PC-9 (cell line): ENCODE data around the gene PDE10A. TPM values are rescaled to one million over a fixed set of nuclear protein-coding genes. Genes with fewer than 3 reads are reported as not detected.

Experiments used
- BruUV-seq: library from RNA; stranded (reverse); fragments of 400-500 nt; replicated peaks from 2 replicates; lab custom pipeline; 2021; lab: Mats Ljungman, UMichigan
- CTCF ChIA-PET: fragments of 300-600 bp; sonication (Branson Sonifier 250); formaldehyde crosslinking; loops from one replicate; lab custom pipeline; 2022; ENCODE audit warnings: antibody characterized with exemption; lab: Charles Lee
- POLR2A ChIA-PET: fragments of 300-600 bp; sonication (Branson Sonifier 250); formaldehyde crosslinking; loops from one replicate; lab custom pipeline; 2022; ENCODE audit warnings: antibody characterized with exemption; ENCODE audit not compliant: unreplicated experiment; lab: Charles Lee
- DNase-seq, 2 experiments: peaks; one replicate each; pipeline versions ENCODE4 v3.0.0 to v3.0.0-alpha.2; 2015 to 2022; ENCODE audit warnings: mixed read lengths in 1 of 2
- H2AFZ ChIP-seq: fragments of 200-600 bp; sonication (generic); 2 replicates; pipeline ENCODE4 v1.8.1; 2017; ENCODE audit warnings: antibody characterized with exemption
- H3F3A ChIP-seq: fragments of 200-600 bp; sonication (generic); 2 replicates; pipeline ENCODE4 v1.8.1; 2017; ENCODE audit warnings: antibody characterized with exemption, mild to moderate bottlenecking, low read depth; ENCODE audit not compliant: insufficient read depth
- H3K27ac ChIP-seq: fragments of 200-600 bp; sonication (generic); 2 replicates; pipeline ENCODE4 v1.6.1; 2016; ENCODE audit warnings: mixed run types
- H3K27me3 ChIP-seq: fragments of 200-600 bp; sonication (generic); 2 replicates; pipeline ENCODE4 v1.6.1; 2016; ENCODE audit warnings: low read depth, mixed run types; ENCODE audit not compliant: insufficient read depth
- H3K36me3 ChIP-seq: fragments of 200-600 bp; sonication (generic); 2 replicates; pipeline ENCODE4 v1.6.1; 2016; ENCODE audit warnings: low read depth, mixed run types
- H3K4me1 ChIP-seq: fragments of 200-600 bp; sonication (generic); replicated peaks from 2 replicates; pipeline ENCODE4 v1.6.1; 2016; ENCODE audit warnings: mixed run types; ENCODE audit not compliant: insufficient read depth
- H3K4me2 ChIP-seq: fragments of 200-600 bp; sonication (generic); 2 replicates; pipeline ENCODE4 v1.6.1; 2017; ENCODE audit warnings: mixed run types
- H3K4me3 ChIP-seq: fragments of 200-600 bp; sonication (generic); 2 replicates; pipeline ENCODE4 v1.6.1; 2016; ENCODE audit warnings: mixed run types
- H3K79me2 ChIP-seq: fragments of 200-600 bp; sonication (generic); 2 replicates; pipeline ENCODE4 v1.6.1; 2017; ENCODE audit warnings: low read depth, mixed run types
- H3K9me2 ChIP-seq: fragments of 200-600 bp; sonication (generic); 2 replicates; pipeline ENCODE4 v1.8.1; 2017; ENCODE audit warnings: mild to moderate bottlenecking; ENCODE audit not compliant: insufficient read depth
- H3K9me3 ChIP-seq: fragments of 200-600 bp; sonication (generic); 2 replicates; pipeline ENCODE4 v1.8.1; 2016; ENCODE audit warnings: low read depth; ENCODE audit not compliant: insufficient read depth
- H4K20me1 ChIP-seq: fragments of 200-600 bp; sonication (generic); 2 replicates; pipeline ENCODE4 v1.8.1; 2017; ENCODE audit not compliant: insufficient read depth
- CTCF ChIP-seq: fragments of 200-600 bp; sonication (generic); conservative IDR thresholded peaks from 2 replicates; pipeline ENCODE4 v1.6.1; 2017; ENCODE audit warnings: mixed run types, antibody characterized with exemption, mild to moderate bottlenecking, moderate library complexity
- EZH2 ChIP-seq: fragments of 200-600 bp; sonication (generic); IDR thresholded peaks from 2 replicates; pipeline ENCODE4 v1.8.0; 2017; ENCODE audit warnings: antibody characterized with exemption, low read depth
- intact Hi-C: fragments of 100-400 bp; cut with micrococcal nuclease; formaldehyde crosslinking; loops from one replicate; pipeline ENCODE4 v1.10.0; 2022; ENCODE audit not compliant: unreplicated experiment
- total RNA-seq: library from RNA; stranded (reverse); gene quantifications from 2 replicates; pipeline ENCODE4 v1.2.3, GENCODE V29; 2021

PDE10A gene
- total RNA-seq, 1 experiment from 2014 or later: not detected

- no peaks in the 10 kb centered on the region for H3K4me1 ChIP-seq
- CTCF ChIA-PET: no interaction called here
- no peaks in the 10 kb centered on the region for H3K36me3 ChIP-seq
- no peak overlapping the region for H3K27ac ChIP-seq
- H4K20me1 ChIP-seq: no peaks in the 10 kb centered on the region
- no TSS peak for BruUV-seq
- H3K4me2 ChIP-seq: no peak overlapping the region
- no peaks in the 10 kb centered on the region for H3F3A ChIP-seq
- no peaks in the 10 kb centered on the region for H3K27me3 ChIP-seq
- no peaks in the 10 kb centered on the region for H3K79me2 ChIP-seq
- H3K9me3 ChIP-seq: no peaks in the 10 kb centered on the region
- TF ChIP-seq EZH2 (no peak), CTCF (no peak)
- no peak overlapping the region for H2AFZ ChIP-seq
- POLR2A ChIA-PET: no interaction called here
- no peak for DNase-seq
- H3K4me3 ChIP-seq: no peak overlapping the region
- H3K9me2 ChIP-seq: no peaks in the 10 kb centered on the region
- intact Hi-C loops: no loop called here
These were observed 174.3 kb downstream of the PDE10A start for GRCh38 chr6:165488624-165489295.

- intact Hi-C loops: no loop called here
- Histone ChIP-seq H3K36me3 (no peaks in the 10 kb centered on the region), H3K4me3 (no peak overlapping the region)
These were observed 175.1 kb downstream of the PDE10A start for GRCh38 chr6:165487950-165488349.

GRCh38 chr6:165487347-165487746, 175.7 kb downstream of the PDE10A start:
- Histone ChIP-seq H3K79me2 (no peaks in the 10 kb centered on the region), H2AFZ (no peak overlapping the region), H3F3A (no peaks in the 10 kb centered on the region), H3K9me3 (no peaks in the 10 kb centered on the region), H4K20me1 (no peaks in the 10 kb centered on the region), H3K4me2 (no peak overlapping the region), H3K27ac (no peak overlapping the region), H3K27me3 (no peaks in the 10 kb centered on the region), H3K4me3 (no peak overlapping the region), H3K9me2 (no peaks in the 10 kb centered on the region), H3K36me3 (no peaks in the 10 kb centered on the region), H3K4me1 (no peaks in the 10 kb centered on the region)
- ChIA-PET POLR2A (no interaction called here), CTCF (no interaction called here)
- DNase-seq: no peak
- intact Hi-C loops: no loop called here
- BruUV-seq: no TSS peak
- TF ChIP-seq EZH2 (no peak), CTCF (no peak)

More at GRCh38 chr6:165487950-165488349, 175.1 kb downstream of the PDE10A start:
- H3K4me1 ChIP-seq: no peaks in the 10 kb centered on the region
- no peaks in the 10 kb centered on the region for H3K9me3 ChIP-seq
- H3F3A ChIP-seq: no peaks in the 10 kb centered on the region
- H3K79me2 ChIP-seq: no peaks in the 10 kb centered on the region
- TF ChIP-seq CTCF (no peak), EZH2 (no peak)
- no peaks in the 10 kb centered on the region for H3K9me2 ChIP-seq
- no peak for DNase-seq
- ChIA-PET POLR2A (no interaction called here), CTCF (no interaction called here)
- H3K27me3 ChIP-seq: no peaks in the 10 kb centered on the region
- no peak overlapping the region for H2AFZ ChIP-seq
- no peak overlapping the region for H3K27ac ChIP-seq
- H3K4me2 ChIP-seq: no peak overlapping the region
- no TSS peak for BruUV-seq
- no peaks in the 10 kb centered on the region for H4K20me1 ChIP-seq
